ENCODE data around the gene ZNF316.
A peak's percentile ranks its signal among the peaks of the same experiment; 100 is the strongest.

The ZNF316 gene

DNA sequence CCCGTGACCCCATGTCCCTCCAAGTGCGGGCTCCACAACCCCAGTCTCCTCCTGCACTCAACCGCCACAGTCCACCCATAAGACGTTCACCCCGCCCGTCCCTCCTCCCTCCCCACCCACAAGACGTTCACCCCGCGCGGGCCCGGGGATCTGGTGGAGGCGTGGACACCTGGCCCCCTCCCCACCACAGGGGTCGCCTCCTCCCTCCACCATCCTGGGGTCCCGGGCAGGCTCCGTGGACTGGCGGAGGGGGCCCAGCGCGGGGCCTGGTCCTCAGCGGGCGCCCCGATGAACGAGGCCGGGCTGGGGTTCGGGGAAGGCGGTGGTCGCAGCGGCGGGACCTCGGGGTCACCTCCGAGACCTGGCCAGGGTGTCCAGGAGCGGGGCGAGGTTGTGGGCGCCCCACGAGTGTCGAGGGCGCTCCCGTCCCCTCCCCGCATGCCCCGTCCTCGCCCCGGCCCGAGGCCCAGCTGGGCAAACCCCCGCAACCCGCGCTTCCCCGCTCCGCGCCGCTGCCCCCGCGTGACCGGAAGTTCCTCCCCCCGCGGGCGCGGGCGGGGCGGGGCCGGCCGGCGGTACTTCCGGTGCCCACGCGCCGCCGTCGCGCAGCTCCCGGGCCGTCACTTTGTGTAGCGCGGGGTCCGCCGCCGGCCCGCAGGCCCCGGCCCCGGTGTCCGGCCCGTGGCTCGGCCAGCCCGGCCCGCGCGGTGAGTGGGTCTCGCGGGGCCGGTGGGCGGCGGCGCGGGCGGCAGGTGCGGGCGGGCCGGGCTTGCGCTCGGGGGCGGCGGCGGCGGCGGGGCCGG lies at the start of gene ZNF316:
ZNF316 (plus strand) TSS at position 578 of the 803 bp plus-strand sequence. CDS start 5,092 bp downstream, outside the sequence.
- Histone ChIP-seq H3K9ac (ENCODE audit: low read length in 5 of 5) (peak within 1 kb of the TSS in 4 of 5 donors; percentile 82 to 91 (median 84)), H3K36me3 (ENCODE audit: control insufficient read depth in 5 of 5, insufficient read depth in 5 of 5, low read length in 5 of 5) (peaks cover 0 to 15% (median 12%) of the 10 kb centered on the region in 5 donors), H3K27ac (ENCODE audit: low read depth, low read length) (peak within 1 kb of the TSS; percentile 17), H3K27me3 (ENCODE audit: control insufficient read depth in 5 of 5, insufficient read depth in 4 of 5, low read length in 5 of 5) (peaks cover 0 to 3% (median 0%) of the 10 kb centered on the region in 5 donors), H3K4me1 (ENCODE audit: control insufficient read depth in 5 of 5, insufficient read depth in 5 of 5, low read length in 5 of 5) (peaks cover 7 to 34% (median 28%) of the 10 kb centered on the region in 5 donors), H3K4me3 (ENCODE audit: low read depth in 1 of 5, low read length in 5 of 5) (peak within 1 kb of the TSS; percentile 64 to 75 (median 70)), H3K9me3 (ENCODE audit: control insufficient read depth in 5 of 5, low read length in 5 of 5) (no peaks in the 10 kb centered on the region)

DNA sequence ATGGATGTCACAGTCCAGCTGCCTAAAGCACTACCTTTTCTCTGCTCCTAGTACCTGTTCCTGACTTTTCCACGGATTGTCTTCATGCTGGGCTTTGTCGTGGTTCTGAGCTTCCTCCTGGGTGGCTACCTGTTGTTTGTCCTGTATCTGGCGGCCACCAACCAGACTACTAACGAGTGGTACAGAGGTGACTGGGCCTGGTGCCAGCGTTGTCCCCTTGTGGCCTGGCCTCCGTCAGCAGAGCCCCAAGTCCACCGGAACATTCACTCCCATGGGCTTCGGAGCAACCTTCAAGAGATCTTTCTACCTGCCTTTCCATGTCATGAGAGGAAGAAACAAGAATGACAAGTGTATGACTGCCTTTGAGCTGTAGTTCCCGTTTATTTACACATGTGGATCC lies 48.6 kb upstream of the ZNF316 start:
- Histone ChIP-seq H3K27me3 (ENCODE audit: control insufficient read depth in 5 of 5, insufficient read depth in 4 of 5, low read length in 5 of 5) (no peaks in the 10 kb centered on the region), H3K9ac (ENCODE audit: low read length in 5 of 5) (peak overlapping the region in 1 of 5 donors; percentile 28), H3K9me3 (ENCODE audit: control insufficient read depth in 5 of 5, low read length in 5 of 5) (no peaks in the 10 kb centered on the region), H3K4me1 (ENCODE audit: control insufficient read depth in 5 of 5, insufficient read depth in 5 of 5, low read length in 5 of 5) (peaks cover 4 to 24% (median 16%) of the 10 kb centered on the region in 5 donors), H3K27ac (ENCODE audit: low read depth, low read length) (no peak overlapping the region), H3K36me3 (ENCODE audit: control insufficient read depth in 5 of 5, insufficient read depth in 5 of 5, low read length in 5 of 5) (peaks cover 8 to 52% (median 41%) of the 10 kb centered on the region in 5 donors), H3K4me3 (ENCODE audit: low read depth in 1 of 5, low read length in 5 of 5) (no peak overlapping the region)

DNA sequence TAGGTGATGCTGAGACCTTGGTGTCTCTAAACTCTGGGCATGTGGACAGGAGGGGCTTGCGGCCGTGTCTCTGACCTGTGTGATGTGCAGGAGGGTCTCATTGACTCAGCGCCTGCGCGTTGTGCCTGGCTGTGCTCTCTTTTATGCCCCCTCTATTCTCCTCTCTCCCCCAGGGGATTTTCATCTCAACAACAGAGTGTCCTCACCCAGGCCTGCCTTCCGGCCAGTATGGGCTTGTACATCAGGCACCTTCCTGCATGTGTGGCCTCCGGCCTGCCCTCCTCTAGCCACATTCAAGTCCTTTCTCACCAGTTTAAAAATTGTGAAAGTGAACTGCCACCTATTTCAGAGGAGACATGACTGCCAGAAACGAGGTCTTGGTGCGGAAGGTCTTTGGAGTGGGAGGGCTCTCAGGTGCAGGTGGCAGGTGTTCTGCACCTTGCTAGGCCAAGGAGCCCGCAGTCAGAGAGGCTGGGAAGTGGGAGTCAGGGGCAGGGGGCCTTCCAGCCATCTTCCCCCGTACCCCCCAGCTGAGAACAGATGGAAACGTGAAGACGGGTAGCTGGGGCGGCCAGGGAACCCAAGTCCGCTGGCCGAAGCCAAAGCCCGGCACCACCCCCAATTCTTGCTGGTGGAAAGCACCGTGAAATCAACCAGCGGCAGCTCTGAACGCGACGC lies 47.8 kb upstream of the ZNF316 start:
- Histone ChIP-seq H3K27ac (ENCODE audit: low read depth, low read length) (no peak overlapping the region), H3K4me1 (ENCODE audit: control insufficient read depth in 5 of 5, insufficient read depth in 5 of 5, low read length in 5 of 5) (peaks cover 4 to 24% (median 16%) of the 10 kb centered on the region in 5 donors), H3K27me3 (ENCODE audit: control insufficient read depth in 5 of 5, insufficient read depth in 4 of 5, low read length in 5 of 5) (no peaks in the 10 kb centered on the region), H3K9me3 (ENCODE audit: control insufficient read depth in 5 of 5, low read length in 5 of 5) (no peaks in the 10 kb centered on the region), H3K4me3 (ENCODE audit: low read depth in 1 of 5, low read length in 5 of 5) (peak overlapping the region in 4 of 5 donors; percentile 25 to 93 (median 72)), H3K36me3 (ENCODE audit: control insufficient read depth in 5 of 5, insufficient read depth in 5 of 5, low read length in 5 of 5) (peaks cover 8 to 53% (median 42%) of the 10 kb centered on the region in 5 donors), H3K9ac (ENCODE audit: low read length in 5 of 5) (peak overlapping the region in 2 of 5 donors; percentile 53 to 68)

DNA sequence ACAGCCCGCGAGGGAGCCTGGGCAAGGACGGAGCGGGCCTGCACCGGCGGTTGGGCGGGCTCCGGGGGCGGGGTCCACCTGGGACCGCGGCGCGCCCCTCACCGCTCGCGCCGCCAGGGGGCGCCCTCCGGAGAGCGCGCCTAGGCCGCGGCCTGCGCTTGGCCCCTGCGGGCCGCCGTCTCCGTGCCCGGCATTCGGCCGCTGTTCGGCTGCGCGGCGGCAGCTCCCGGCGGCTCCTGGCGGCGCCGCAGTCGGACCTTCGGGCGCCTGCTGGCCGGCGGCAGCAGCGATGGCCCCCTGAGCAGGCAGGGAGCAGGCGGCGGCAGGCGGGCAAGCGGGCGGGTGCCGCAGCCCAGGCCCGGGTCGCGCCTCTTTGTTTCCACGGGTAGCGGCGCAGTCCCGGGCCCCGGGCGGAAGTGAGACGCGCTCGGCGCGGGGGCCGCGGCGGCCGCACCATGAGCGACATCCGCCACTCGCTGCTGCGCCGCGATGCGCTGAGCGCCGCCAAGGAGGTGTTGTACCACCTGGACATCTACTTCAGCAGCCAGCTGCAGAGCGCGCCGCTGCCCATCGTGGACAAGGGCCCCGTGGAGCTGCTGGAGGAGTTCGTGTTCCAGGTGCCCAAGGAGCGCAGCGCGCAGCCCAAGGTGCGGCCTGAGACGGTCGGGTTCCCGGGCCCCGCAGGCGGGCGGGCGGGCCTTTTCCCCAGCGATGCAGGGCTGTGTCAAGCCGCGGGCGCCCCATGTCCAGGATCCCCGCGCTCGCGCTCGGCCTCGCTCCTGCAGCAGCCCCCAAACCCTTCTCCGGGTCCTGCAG lies 47.1 kb upstream of the ZNF316 start, which contains the start of gene INTS15:
INTS15 (plus strand) TSS at position 193 of the 816 bp plus-strand sequence; CDS start at position 456, 263 bp downstream.
- H3K36me3 ChIP-seq (ENCODE audit: control insufficient read depth in 5 of 5, insufficient read depth in 5 of 5, low read length in 5 of 5), result peaks cover 8 to 53% (median 41%) of the 10 kb centered on the region in 5 donors
- H3K27me3 ChIP-seq (ENCODE audit: control insufficient read depth in 5 of 5, insufficient read depth in 4 of 5, low read length in 5 of 5), result no peaks in the 10 kb centered on the region
- H3K4me1 ChIP-seq (ENCODE audit: control insufficient read depth in 5 of 5, insufficient read depth in 5 of 5, low read length in 5 of 5), result peaks cover 4 to 24% (median 16%) of the 10 kb centered on the region in 5 donors
- H3K4me3 ChIP-seq (ENCODE audit: low read depth in 1 of 5, low read length in 5 of 5), result peak within 1 kb of the TSS; percentile 80 to 93 (median 88)
- H3K9me3 ChIP-seq (ENCODE audit: control insufficient read depth in 5 of 5, low read length in 5 of 5), result no peaks in the 10 kb centered on the region
- H3K9ac ChIP-seq (ENCODE audit: low read length in 5 of 5), result peak within 1 kb of the TSS; percentile 28 to 91 (median 84)
- H3K27ac ChIP-seq (ENCODE audit: low read depth, low read length), result peak within 1 kb of the TSS; percentile 57

DNA sequence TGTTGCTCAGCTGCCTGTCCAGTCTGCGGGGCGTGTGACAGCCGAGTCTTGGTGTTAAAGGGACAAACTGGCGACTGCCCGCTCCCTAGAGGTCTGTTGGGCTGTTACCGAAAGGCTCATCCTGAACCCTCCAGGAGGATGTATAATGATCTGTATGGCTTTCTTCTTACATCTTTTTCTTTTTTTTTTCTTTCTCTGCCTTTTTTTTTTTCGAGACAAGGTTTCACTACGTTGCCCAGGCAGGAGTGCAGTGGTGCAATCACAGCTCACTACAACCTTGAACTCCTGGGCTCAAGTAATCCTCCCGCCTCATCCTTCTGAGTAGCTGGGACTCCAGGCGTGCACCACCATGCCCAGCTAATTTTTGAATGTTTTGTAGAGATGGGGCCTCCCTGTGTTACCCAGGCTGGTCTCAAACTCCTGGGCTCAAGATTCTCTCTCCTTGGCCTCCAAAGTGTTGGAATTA lies 46.4 kb upstream of the ZNF316 start:
- Histone ChIP-seq H3K27me3 (ENCODE audit: control insufficient read depth in 5 of 5, insufficient read depth in 4 of 5, low read length in 5 of 5) (no peaks in the 10 kb centered on the region), H3K4me1 (ENCODE audit: control insufficient read depth in 5 of 5, insufficient read depth in 5 of 5, low read length in 5 of 5) (peaks cover 4 to 24% (median 16%) of the 10 kb centered on the region in 5 donors), H3K9ac (ENCODE audit: low read length in 5 of 5) (peak overlapping the region; percentile 28 to 91 (median 84)), H3K36me3 (ENCODE audit: control insufficient read depth in 5 of 5, insufficient read depth in 5 of 5, low read length in 5 of 5) (peaks cover 8 to 53% (median 41%) of the 10 kb centered on the region in 5 donors), H3K27ac (ENCODE audit: low read depth, low read length) (peak overlapping the region; percentile 57), H3K4me3 (ENCODE audit: low read depth in 1 of 5, low read length in 5 of 5) (peak overlapping the region; percentile 80 to 93 (median 88)), H3K9me3 (ENCODE audit: control insufficient read depth in 5 of 5, low read length in 5 of 5) (no peaks in the 10 kb centered on the region)

DNA sequence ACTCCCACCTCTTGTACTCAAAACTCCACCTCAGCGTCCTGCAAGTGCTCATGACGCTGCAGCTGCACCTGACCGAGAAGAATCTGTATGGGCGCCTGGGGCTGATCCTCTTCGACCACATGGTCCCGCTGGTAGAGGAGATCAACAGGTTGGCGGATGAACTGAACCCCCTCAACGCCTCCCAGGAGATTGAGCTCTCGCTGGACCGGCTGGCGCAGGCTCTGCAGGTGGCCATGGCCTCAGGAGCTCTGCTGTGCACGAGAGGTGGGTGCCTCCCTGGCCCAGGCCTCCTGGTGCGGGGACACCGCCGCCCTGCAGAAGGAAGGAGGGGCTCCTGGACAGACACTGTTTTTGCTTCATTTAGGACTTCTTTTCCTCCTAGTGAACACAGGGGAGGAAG lies 37.0 kb upstream of the ZNF316 start:
- peaks cover 0 to 96% (median 78%) of the 10 kb centered on the region in 5 donors for H3K36me3 ChIP-seq (ENCODE audit: control insufficient read depth in 5 of 5, insufficient read depth in 5 of 5, low read length in 5 of 5)
- no peak overlapping the region for H3K9ac ChIP-seq (ENCODE audit: low read length in 5 of 5)
- H3K27ac ChIP-seq (ENCODE audit: low read depth, low read length), result no peak overlapping the region
- no peaks in the 10 kb centered on the region for H3K4me1 ChIP-seq (ENCODE audit: control insufficient read depth in 5 of 5, insufficient read depth in 5 of 5, low read length in 5 of 5)
- no peak overlapping the region for H3K4me3 ChIP-seq (ENCODE audit: low read depth in 1 of 5, low read length in 5 of 5)
- H3K9me3 ChIP-seq (ENCODE audit: control insufficient read depth in 5 of 5, low read length in 5 of 5), result no peaks in the 10 kb centered on the region
- H3K27me3 ChIP-seq (ENCODE audit: control insufficient read depth in 5 of 5, insufficient read depth in 4 of 5, low read length in 5 of 5), result no peaks in the 10 kb centered on the region

DNA sequence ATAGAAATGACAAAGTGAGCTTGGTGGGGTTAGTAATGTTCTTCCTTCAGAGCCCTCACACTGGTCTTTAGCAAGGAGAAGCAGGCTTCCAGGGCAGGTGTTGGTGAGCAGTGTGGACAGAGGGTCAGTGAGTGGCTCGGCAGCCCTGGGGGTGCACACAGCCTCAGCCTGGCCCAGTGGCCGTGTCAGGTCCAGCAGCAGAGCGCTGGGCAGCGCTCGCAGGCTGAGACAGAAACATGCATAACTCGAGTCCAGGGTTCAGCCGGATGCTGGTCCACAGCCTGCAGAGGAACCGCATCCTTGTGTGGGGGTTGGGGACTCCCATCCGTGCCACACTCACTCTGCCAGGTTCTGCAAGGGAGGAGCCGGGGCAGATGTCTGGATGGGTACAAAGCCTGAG lies 32.7 kb upstream of the ZNF316 start:
- no peaks in the 10 kb centered on the region for H3K4me1 ChIP-seq (ENCODE audit: control insufficient read depth in 5 of 5, insufficient read depth in 5 of 5, low read length in 5 of 5)
- H3K27ac ChIP-seq (ENCODE audit: low read depth, low read length), result no peak overlapping the region
- H3K9ac ChIP-seq (ENCODE audit: low read length in 5 of 5), result no peak overlapping the region
- H3K27me3 ChIP-seq (ENCODE audit: control insufficient read depth in 5 of 5, insufficient read depth in 4 of 5, low read length in 5 of 5), result no peaks in the 10 kb centered on the region
- H3K36me3 ChIP-seq (ENCODE audit: control insufficient read depth in 5 of 5, insufficient read depth in 5 of 5, low read length in 5 of 5), result peaks cover 0 to 93% (median 55%) of the 10 kb centered on the region in 5 donors
- H3K9me3 ChIP-seq (ENCODE audit: control insufficient read depth in 5 of 5, low read length in 5 of 5), result no peaks in the 10 kb centered on the region
- no peak overlapping the region for H3K4me3 ChIP-seq (ENCODE audit: low read depth in 1 of 5, low read length in 5 of 5)

DNA sequence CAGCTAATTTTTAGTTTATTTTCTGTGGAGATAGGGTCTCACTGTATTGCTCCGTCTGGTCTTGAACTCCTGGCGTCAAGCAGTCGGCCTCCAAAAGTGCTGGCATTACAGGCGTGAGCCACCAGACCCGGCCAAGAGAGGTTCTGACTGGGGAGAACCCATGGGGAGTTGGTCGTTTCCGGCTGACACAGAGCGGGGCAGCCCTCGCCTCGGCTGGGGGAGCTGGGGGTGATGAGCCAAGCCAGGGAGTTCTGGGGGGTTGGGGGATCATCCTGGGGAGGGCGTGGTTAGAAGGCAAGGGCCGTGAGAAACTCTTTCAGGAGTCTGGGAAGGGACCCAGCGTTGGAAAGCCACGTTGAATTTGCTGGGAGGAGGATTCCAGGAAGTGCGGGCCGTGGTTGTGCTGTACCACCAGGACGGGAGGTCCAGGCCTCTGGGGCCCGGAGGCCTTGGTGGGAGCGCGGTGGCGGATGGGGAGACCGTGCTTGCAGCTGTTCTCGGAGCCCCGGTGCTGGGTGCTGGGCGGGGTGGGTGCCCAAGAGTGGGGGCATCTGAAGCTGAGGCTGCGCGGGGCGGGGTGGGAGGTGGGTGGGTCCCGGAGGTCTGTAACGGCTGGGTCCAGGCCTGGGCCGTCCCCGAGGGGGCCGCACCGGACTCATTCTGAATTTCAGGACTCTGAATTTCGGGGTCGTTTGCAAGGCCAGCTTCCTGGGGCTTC lies 30.1 kb upstream of the ZNF316 start:
- Histone ChIP-seq H3K4me1 (ENCODE audit: control insufficient read depth in 5 of 5, insufficient read depth in 5 of 5, low read length in 5 of 5) (no peaks in the 10 kb centered on the region), H3K9me3 (ENCODE audit: control insufficient read depth in 5 of 5, low read length in 5 of 5) (no peaks in the 10 kb centered on the region), H3K9ac (ENCODE audit: low read length in 5 of 5) (no peak overlapping the region), H3K27me3 (ENCODE audit: control insufficient read depth in 5 of 5, insufficient read depth in 4 of 5, low read length in 5 of 5) (no peaks in the 10 kb centered on the region), H3K27ac (ENCODE audit: low read depth, low read length) (no peak overlapping the region), H3K4me3 (ENCODE audit: low read depth in 1 of 5, low read length in 5 of 5) (no peak overlapping the region), H3K36me3 (ENCODE audit: control insufficient read depth in 5 of 5, insufficient read depth in 5 of 5, low read length in 5 of 5) (peaks cover 0 to 73% (median 38%) of the 10 kb centered on the region in 5 donors)

DNA sequence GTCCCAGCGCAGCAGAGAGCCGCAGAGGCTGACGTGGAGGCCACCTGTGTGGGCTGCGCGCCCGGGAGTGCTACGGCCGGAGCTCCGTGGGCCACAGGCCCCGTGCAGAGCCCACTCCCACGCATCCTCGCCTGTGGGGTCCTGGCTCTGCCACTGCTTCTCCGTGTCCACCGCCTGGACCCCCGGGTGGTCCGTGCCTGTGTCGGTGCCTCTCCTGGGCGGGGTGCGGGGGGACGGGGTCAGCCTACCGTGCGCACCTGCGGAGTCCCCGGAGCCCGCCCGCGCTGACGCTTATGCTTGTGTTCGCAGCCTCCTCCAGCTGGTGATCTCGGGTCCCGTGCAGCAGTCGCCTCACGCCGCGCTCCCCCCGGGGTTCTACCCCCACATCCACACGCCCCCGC lies 29.5 kb upstream of the ZNF316 start:
- Histone ChIP-seq H3K27me3 (ENCODE audit: control insufficient read depth in 5 of 5, insufficient read depth in 4 of 5, low read length in 5 of 5) (no peaks in the 10 kb centered on the region), H3K9ac (ENCODE audit: low read length in 5 of 5) (no peak overlapping the region), H3K4me3 (ENCODE audit: low read depth in 1 of 5, low read length in 5 of 5) (no peak overlapping the region), H3K36me3 (ENCODE audit: control insufficient read depth in 5 of 5, insufficient read depth in 5 of 5, low read length in 5 of 5) (peaks cover 0 to 66% (median 33%) of the 10 kb centered on the region in 5 donors), H3K4me1 (ENCODE audit: control insufficient read depth in 5 of 5, insufficient read depth in 5 of 5, low read length in 5 of 5) (no peaks in the 10 kb centered on the region), H3K27ac (ENCODE audit: low read depth, low read length) (no peak overlapping the region), H3K9me3 (ENCODE audit: control insufficient read depth in 5 of 5, low read length in 5 of 5) (no peaks in the 10 kb centered on the region)
